ENCODE results near the gene SORT1.
"Not testable (repeated sequence)": the region's sequence is repeated elsewhere in the genome, so short reads cannot be mapped to it uniquely, and the experiment has no call there.

Gene SORT1

DNA sequence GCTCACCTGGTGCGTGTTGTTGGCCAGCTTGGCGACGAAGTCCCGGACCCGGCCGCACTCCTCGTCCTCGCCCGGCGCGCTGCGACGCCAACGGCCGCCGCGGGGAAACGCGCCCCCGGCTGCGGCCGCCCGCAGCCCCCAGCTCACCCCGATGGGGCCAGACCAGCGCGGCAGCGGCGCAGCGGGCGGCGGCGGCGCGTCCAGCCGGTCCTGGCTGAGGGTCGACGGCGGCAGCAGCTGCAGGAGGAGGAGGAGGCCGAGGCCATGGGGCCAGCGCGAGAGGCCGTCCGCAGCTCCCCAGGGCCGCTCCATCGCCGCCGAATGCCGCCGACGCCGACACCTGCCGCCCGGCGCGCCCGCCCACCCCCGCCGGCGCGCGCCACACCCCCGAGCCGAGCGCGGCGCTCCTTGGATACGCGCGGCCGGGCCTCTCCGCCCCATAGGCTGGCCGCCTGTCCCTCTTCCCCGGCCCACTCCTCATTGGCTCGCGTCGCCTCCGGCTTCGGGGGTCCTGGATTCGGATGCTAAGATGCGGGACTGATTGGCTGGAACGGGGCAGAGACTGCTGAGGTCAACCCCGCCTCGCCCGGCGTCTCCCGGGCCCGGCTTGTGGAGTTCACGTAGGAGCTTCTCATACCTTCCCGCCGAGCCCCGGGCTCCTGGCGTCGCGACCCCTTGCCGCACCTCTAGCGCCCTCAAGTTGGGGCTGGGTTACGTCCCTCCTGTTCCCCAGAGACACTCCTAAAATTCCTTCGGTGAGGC lies at the start of gene SORT1:
Gene SORT1 (minus strand): TSS at position 338 of the 762 bp plus-strand sequence. CDS start 26 bp downstream, at position 312.
- Mint-ChIP-seq H3K4me1 (peaks cover 17% of the 10 kb centered on the region), H3K36me3 (peaks cover 15% of the 10 kb centered on the region), H3K27ac (no peak within 1 kb of the TSS), H3K9me3 (no peaks in the 10 kb centered on the region), H3K27me3 (peaks cover 38% of the 10 kb centered on the region), H3K4me3 (peak within 1 kb of the TSS; percentile 77)
- DNase-seq, result peak; percentile 67
- CTCF ChIA-PET, result interaction anchor here (1.0 to 6.3 kb wide), 19 partner anchors 11 to 268 kb away, joined by 3 to 115 read pairs (median 7); partner anchors contain the start of genes ATXN7L2 and PSRC1

DNA sequence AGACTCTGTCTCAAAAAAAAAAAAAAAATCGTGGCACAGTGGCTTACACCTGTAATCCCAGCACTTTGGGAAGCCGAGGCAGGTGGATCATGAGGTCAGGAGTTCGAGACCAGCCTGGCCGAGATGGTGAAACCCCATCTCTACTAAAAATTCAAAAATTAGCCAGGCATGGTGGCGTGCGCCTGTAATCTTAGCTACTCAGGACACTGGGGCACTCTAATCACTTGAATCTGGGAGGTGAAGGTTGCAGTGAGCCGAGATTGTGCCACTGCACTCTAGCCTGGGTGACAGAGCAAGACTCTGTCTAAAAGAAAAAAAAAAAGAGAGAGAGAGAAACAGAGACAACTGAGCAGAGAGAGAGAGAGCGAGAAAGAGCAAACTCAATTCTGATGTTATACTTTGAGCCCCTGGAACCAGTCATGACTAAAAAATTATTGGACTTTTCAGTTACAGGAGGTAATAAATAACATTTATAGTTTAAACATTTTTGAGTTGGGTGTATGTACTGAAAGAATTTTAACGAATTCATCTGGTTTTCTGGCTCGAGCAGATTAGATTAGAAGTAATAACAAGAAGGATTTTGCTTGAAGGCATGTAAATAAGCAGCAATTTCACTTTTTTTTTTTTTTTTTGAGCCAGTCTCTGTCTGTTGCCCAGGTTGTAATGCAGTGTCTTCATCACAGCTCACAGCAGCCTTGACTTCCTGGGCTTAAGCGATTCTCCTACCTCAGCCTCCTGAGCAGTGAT lies 48.4 kb upstream of the SORT1 start:
- H3K9me3 Mint-ChIP-seq, H3K4me3 Mint-ChIP-seq, DNase-seq, H3K27ac Mint-ChIP-seq, CTCF ChIA-PET, H3K4me1 Mint-ChIP-seq, H3K36me3 Mint-ChIP-seq: not testable (repeated sequence)
- peaks cover 38% of the 10 kb centered on the region for H3K27me3 Mint-ChIP-seq

DNA sequence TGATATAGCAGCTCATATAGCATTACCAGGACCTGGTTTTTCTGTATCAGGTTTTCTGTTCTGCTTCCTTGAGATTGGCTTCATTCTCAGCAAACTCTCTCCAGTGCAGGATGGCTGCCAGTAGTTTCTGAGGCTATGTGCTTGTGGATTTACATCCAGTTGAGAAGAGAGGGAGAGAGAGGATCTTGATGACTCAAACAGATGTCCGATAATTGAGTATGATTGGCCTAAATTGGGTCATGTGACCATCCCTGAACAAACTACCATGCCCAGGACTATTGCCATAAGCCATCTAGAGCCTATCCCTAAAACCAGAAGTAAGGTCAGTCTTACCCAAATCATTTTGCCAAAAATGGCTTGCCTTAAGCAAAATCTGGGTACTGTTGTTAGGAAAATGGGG lies 46.6 kb upstream of the SORT1 start:
- H3K27ac Mint-ChIP-seq, result no peak overlapping the region
- no peaks in the 10 kb centered on the region for H3K4me1 Mint-ChIP-seq
- no peak overlapping the region for H3K4me3 Mint-ChIP-seq
- CTCF ChIA-PET, result no interaction called here
- H3K9me3 Mint-ChIP-seq, result no peaks in the 10 kb centered on the region
- DNase-seq, result no peak
- H3K27me3 Mint-ChIP-seq, result peaks cover 28% of the 10 kb centered on the region
- H3K36me3 Mint-ChIP-seq, result no peaks in the 10 kb centered on the region

DNA sequence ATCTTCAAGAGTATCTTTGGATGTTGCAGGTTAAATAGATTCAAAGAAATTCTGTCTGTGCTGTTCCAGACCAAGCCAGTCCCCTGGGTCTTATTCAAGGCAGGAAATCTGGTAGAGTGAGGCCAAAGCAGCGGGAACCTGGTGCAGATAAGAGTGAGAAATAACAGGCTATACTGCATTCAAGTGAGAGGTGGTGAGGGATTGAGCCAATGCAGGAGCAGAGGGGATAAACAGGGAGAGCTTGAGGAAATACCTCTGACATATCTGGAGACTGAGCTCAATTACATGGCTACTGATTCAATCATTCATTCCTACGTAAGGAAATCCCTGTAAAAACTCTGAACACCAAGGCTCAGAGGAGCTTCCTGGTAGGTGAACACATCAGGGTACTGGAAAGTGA lies 45.8 kb upstream of the SORT1 start:
- DNase-seq, result no peak
- Mint-ChIP-seq H3K27ac (no peak overlapping the region), H3K4me1 (no peaks in the 10 kb centered on the region), H3K9me3 (no peaks in the 10 kb centered on the region), H3K27me3 (peaks cover 26% of the 10 kb centered on the region), H3K4me3 (no peak overlapping the region), H3K36me3 (no peaks in the 10 kb centered on the region)
- CTCF ChIA-PET, result no interaction called here

DNA sequence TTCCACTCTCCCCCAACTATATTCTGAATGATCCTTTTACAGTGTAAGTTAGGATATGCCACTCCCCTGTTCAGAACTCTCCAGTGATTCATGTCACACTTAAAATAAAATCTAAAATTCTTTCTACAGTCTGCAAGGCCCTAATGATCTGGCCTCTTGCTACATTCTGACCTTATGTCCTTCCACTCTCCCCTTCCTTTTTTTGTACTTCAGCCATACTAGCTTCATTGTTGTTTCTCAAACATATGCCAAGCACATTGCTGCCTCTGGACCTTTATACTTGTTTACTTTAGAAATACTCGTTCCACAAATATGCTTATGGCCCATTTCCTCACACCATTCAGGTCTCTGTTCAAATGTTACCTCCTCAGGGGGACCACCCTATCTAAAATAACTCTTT lies 43.4 kb upstream of the SORT1 start:
- no peaks in the 10 kb centered on the region for H3K4me1 Mint-ChIP-seq
- no peaks in the 10 kb centered on the region for H3K9me3 Mint-ChIP-seq
- CTCF ChIA-PET, result no interaction called here
- H3K27ac Mint-ChIP-seq, result no peak overlapping the region
- peaks cover 11% of the 10 kb centered on the region for H3K27me3 Mint-ChIP-seq
- H3K4me3 Mint-ChIP-seq, result no peak overlapping the region
- H3K36me3 Mint-ChIP-seq, result no peaks in the 10 kb centered on the region
- no peak for DNase-seq

DNA sequence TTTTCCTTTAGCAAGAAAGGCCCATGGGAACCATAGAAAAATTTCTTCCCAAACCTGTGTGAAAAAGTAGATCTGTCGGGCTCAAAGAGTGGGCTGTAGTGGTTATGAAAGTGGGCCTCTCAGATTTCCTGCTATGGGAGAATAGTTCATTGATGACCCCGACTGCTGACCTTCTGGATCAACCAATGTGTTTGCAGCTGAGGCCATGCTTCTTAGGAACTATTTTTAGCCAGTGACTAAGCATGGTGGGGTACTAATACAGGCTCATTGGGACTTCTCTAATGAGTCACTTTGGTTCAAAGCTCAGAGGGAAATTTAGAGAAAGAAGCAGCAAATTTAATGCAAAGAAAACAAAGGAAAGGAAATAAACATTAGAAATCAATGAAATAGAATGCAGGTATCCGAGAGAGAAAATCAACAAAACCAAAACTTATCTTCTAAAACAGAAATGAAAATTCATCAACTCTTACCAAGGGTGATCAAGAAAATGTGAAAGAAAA lies 41.1 kb upstream of the SORT1 start:
- DNase-seq, result no peak
- H3K36me3 Mint-ChIP-seq, result no peaks in the 10 kb centered on the region
- H3K27me3 Mint-ChIP-seq, result peaks cover 13% of the 10 kb centered on the region
- no peak overlapping the region for H3K4me3 Mint-ChIP-seq
- no peak overlapping the region for H3K27ac Mint-ChIP-seq
- H3K4me1 Mint-ChIP-seq, result no peaks in the 10 kb centered on the region
- CTCF ChIA-PET, result no interaction called here
- H3K9me3 Mint-ChIP-seq, result no peaks in the 10 kb centered on the region

DNA sequence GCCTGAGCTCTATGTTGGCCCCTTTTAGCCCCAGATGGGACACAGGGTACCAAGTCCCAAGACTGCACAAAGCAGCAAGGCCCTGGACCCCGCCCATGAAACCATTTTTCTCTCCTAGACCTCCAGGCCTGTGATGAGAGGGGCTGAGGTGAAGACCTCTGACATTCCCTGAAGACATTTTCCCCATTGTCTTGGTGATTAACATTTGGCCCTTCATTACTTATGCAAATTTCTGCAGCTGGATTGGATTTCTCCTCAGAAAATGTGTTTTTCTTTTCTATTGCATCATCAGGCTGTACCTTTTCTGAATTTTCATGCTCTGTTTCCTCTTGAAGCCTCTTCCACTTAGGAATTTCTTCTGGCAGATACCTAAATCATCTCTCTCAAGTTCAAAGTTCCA lies 36.8 kb upstream of the SORT1 start:
- Mint-ChIP-seq H3K27me3 (peaks cover 14% of the 10 kb centered on the region), H3K4me3 (no peak overlapping the region), H3K36me3 (no peaks in the 10 kb centered on the region), H3K9me3 (no peaks in the 10 kb centered on the region), H3K4me1 (no peaks in the 10 kb centered on the region), H3K27ac (no peak overlapping the region)
- CTCF ChIA-PET, result no interaction called here
- DNase-seq, result no peak

DNA sequence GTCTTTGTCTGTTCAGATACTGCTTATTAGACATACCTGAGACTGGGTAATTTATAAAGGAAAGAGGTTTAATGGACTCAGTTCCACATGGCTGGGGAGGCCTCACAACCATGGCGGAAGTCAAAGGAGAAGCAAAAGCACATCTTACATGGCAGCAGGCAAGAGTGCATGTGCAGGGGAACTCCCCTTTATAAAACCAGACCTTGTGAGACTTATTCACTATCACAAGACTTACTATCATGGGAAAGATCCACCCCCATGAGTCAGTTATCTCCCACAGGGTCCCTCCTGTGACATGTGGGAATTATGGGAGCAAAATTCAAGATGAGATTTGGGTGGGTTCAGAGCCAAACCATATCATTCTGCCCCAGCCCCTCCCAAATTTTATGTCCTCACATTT lies 35.6 kb upstream of the SORT1 start:
- Mint-ChIP-seq H3K4me3 (no peak overlapping the region), H3K4me1 (peaks cover 2% of the 10 kb centered on the region), H3K9me3 (no peaks in the 10 kb centered on the region), H3K27me3 (peaks cover 14% of the 10 kb centered on the region), H3K36me3 (no peaks in the 10 kb centered on the region), H3K27ac (no peak overlapping the region)
- CTCF ChIA-PET, result no interaction called here
- no peak for DNase-seq

DNA sequence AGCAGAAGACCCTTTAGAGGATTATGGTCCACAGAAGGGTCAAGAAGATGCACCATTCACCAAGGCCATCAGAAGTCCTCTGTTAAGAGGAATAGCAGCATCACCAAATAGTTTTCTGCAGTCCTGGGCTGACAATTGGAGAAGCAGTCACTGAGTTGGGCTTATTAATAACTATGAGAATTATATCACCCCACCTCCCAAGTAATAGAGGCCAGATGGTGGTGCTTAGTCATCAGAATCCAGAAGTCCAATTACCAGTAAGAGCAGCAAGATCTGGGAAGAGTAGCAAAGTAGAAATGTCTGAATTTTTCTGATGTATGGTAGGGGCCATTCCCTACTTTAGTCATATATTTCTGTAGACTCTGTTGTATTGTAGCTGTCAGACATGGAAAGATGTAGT lies 34.6 kb upstream of the SORT1 start:
- Mint-ChIP-seq H3K27me3 (peaks cover 14% of the 10 kb centered on the region), H3K4me3 (no peak overlapping the region), H3K27ac (no peak overlapping the region), H3K36me3 (no peaks in the 10 kb centered on the region), H3K9me3 (no peaks in the 10 kb centered on the region), H3K4me1 (peaks cover 9% of the 10 kb centered on the region)
- CTCF ChIA-PET, result no interaction called here
- no peak for DNase-seq

DNA sequence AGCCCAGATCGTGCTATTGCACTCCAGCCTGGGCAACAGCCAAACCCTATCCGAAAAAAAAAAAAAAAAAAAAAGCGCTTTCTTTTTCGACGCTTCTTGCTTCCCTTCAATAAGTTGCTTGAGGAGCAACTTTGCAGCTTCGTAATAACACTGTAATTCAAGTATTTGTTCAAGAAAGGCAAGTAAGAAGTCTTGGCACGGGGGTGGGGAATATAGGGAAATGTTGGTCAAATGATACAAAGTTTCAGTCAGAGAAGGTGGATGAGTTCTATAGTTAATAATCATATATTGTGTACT lies 29.4 kb upstream of the SORT1 start:
- H3K36me3 Mint-ChIP-seq, result peaks cover 18% of the 10 kb centered on the region
- H3K27ac Mint-ChIP-seq, result peak overlapping the region; percentile 97
- no peaks in the 10 kb centered on the region for H3K27me3 Mint-ChIP-seq
- no peaks in the 10 kb centered on the region for H3K9me3 Mint-ChIP-seq
- H3K4me1 Mint-ChIP-seq, result peaks cover 37% of the 10 kb centered on the region
- DNase-seq, result no peak
- H3K4me3 Mint-ChIP-seq, result peak overlapping the region; percentile 93
- CTCF ChIA-PET, result interaction anchor here (1.2 to 2.1 kb wide), 4 partner anchors 27 to 105 kb away, joined by 3 to 8 read pairs (median 4); no protein-coding TSS in a partner anchor

DNA sequence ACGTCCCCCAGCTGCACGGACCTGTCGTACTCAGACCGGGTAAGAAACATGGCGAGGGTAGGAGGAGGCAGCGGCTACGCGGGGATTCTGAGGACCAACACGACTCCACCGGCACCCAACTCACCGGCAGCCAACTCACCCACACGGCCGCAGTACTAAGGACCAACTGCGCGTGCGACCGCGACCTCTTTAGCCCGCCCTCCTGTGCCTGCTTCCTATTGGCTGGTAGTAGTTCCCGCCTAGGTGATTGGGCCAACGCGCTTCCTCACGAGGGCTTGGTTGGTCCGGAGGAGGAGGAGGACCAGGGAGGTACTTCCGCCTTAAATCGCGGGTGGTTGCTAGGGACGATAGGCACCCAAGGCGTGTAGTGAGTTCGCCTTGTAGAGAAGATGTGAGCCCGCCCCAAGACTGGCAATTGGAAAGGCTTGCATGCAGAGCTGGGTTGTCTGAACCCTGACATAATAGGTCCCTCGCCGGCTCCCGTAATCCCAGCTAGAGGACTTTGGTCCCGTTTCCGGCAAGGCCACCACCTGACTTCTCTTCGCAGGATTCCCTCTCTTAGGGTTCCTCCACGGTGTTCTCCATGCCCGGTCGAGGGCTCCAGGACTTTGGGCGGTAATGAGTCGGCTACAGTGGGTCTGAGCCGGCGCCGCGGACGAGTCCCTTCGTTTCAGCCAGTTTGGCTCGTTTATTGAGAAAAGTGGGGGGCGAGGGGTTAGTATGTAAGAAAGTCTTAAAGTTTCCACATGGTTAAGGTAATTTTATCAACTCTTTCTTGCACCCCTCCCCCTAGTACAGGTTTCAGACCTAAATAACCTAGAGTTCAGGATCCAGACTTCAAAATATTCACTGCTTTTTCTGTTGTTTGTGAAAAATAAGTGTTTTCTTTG lies 28.8 kb upstream of the SORT1 start, which contains the start of gene PSMA5:
Gene PSMA5 (minus strand): TSS at position 168 of the 890 bp plus-strand sequence. CDS start 118 bp downstream, at position 50.
- peak within 1 kb of the TSS; percentile 93 for H3K4me3 Mint-ChIP-seq
- DNase-seq, result peak; percentile 98
- peaks cover 40% of the 10 kb centered on the region for H3K4me1 Mint-ChIP-seq
- H3K27me3 Mint-ChIP-seq, result no peaks in the 10 kb centered on the region
- H3K27ac Mint-ChIP-seq, result peak within 1 kb of the TSS; percentile 97
- H3K36me3 Mint-ChIP-seq, result peaks cover 21% of the 10 kb centered on the region
- CTCF ChIA-PET, result interaction anchor here (1.2 to 2.8 kb wide), 6 partner anchors 26 to 106 kb away, joined by 3 to 16 read pairs (median 4); no protein-coding TSS in a partner anchor
- no peaks in the 10 kb centered on the region for H3K9me3 Mint-ChIP-seq

DNA sequence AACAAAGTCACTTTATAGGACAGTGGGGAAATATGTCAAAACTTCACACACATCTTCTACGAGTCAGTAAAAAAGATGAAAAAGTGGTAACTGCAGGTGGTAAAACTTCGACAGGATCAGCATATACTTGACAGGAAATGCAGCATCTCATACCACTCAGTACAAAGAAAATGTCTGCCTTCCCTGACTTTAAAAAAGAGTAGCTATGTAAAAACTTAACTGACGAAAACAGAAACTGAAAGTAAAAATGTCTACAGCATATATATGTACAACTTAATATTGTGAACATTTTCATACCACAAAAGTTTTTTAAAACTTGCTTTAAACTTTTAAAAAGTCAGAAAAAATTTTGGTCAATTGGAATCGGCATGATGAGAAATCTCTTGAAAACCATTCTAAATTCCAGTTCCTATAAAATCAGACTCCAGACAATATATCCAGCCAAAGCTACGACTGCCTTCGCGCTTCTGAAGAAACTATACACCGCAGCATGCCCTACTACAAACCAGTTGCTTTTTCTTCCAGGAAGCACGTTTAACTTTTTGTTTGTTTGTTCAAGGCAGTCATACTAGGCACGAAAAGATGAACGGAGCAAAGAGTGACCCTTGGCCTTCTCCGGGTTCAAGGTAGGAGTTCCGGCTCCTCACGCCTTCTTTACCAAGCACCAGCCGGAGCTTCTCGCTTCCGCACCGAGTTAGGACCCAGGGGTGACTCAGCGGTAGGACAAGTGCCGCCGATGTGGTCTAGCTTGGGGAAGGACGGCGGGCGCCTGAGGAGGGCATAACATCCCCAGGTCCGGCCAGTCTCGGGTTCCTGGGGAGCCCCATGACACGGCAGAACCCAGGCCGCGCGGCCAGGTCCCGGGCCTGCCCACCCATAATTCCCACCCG lies 27.9 kb upstream of the SORT1 start:
- CTCF ChIA-PET, result interaction anchor here (0.8 to 2.8 kb wide), 6 partner anchors 26 to 120 kb away, joined by 3 to 16 read pairs (median 4); no protein-coding TSS in a partner anchor

DNA sequence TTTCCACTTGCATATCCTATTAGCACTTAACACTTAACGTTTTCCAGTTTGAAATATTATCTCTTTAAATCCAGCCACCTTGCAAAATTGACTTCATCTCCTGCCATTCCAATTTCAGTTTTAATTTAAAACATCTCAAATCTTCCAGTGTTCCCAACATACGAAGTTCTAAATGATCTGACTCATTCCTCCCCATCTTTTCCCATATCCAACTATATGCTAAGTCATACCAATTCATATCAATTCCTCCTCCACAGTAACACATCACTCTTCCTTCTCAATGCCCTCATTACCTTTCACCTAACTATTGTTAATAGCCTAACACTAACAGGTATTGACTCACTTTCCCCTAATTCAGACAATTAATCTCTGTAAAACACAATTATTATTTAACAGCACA lies 25.8 kb upstream of the SORT1 start:
- Mint-ChIP-seq H3K27me3 (no peaks in the 10 kb centered on the region), H3K9me3 (no peaks in the 10 kb centered on the region), H3K4me1 (peaks cover 40% of the 10 kb centered on the region), H3K36me3 (peaks cover 37% of the 10 kb centered on the region), H3K4me3 (no peak overlapping the region), H3K27ac (no peak overlapping the region)
- CTCF ChIA-PET, result no interaction called here
- DNase-seq, result no peak

More for the DNA sequence above, 27.9 kb upstream of the SORT1 start:
- peak; percentile 71 for DNase-seq
- H3K36me3 Mint-ChIP-seq, result peaks cover 25% of the 10 kb centered on the region
- peaks cover 40% of the 10 kb centered on the region for H3K4me1 Mint-ChIP-seq
- H3K27ac Mint-ChIP-seq, result peak overlapping the region; percentile 97
- H3K27me3 Mint-ChIP-seq, result no peaks in the 10 kb centered on the region
- H3K9me3 Mint-ChIP-seq, result no peaks in the 10 kb centered on the region
- peak overlapping the region; percentile 93 for H3K4me3 Mint-ChIP-seq
